HK-2 (cell line): ENCODE measurements around the gene NIPSNAP3A.

Source experiments
- DNase-seq: peaks from one replicate; pipeline ENCODE4 v3.0.0-alpha.2; 2018; ENCODE audit not compliant: unreplicated experiment

The NIPSNAP3A gene

DNA sequence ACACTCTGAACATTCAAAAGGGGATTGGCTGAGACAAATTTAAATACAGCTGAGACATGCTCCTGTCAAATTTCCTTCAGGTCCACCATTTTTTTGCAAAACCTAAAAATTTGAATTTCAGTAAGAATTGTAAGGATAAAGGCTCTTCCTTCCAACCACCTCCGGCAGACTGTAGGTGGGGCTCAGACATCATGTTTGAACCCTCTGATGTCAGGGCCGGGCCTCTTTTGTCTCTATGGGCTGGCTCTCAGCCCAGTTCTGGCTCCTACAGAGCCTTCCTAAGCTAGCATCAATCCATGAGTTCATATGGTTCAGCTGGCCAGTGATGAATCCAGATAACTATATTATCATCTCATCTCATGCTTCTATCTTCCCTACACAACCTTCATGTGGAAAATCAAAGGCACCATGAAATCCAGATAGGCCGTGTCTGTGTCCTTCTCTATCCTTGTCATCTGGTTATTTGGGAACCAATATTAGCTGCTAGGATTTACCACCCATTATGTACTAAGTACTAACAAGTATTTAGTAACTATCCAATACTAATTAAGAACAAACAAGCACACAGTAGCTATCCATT is 60.6 kb downstream of the NIPSNAP3A start:
- DNase-seq = no peak
